Tibial nerve (tissue), 4 donors: ENCODE measurements around the gene PRDX5. TPM values are rescaled to one million over a fixed set of nuclear protein-coding genes. Genes with fewer than 3 reads are reported as not detected.
A peak's percentile ranks its signal among the peaks of the same experiment; 100 is the strongest.
"Not testable (repeated sequence)": the region's sequence is repeated elsewhere in the genome, so short reads cannot be mapped to it uniquely, and the experiment has no call there.

Experiments
- DNase-seq, 2 donors: peaks; one replicate each; pipeline ENCODE4 v3.0.0-alpha.2; 2019; ENCODE audit warnings: low spot score in 2 of 2
- H3K27ac ChIP-seq, 4 donors: fragments of 200-600 bp; sonication (generic) in 3 of 4; one replicate each; pipeline ENCODE4 v1.5.1; 2017 to 2019; ENCODE audit warnings: mild to moderate bottlenecking in 1 of 4
- H3K27me3 ChIP-seq, 2 donors: fragments of 200-600 bp; sonication (generic) in 1 of 2; one replicate each; pipeline versions ENCODE4 v1.5.1 to v1.6.0; 2017 to 2019
- H3K36me3 ChIP-seq, 3 donors: fragments of 200-600 bp; sonication (generic); one replicate each; pipeline ENCODE4 v1.5.1; 2018 to 2019
- H3K4me1 ChIP-seq, 4 donors: fragments of 200-600 bp; sonication (generic) in 3 of 4; one replicate each; pipeline ENCODE4 v1.5.1; 2017 to 2019
- H3K4me3 ChIP-seq, 4 donors: fragments of 200-600 bp; sonication (generic) in 3 of 4; one replicate each; pipeline ENCODE4 v1.5.1; 2017 to 2019; ENCODE audit warnings: mild to moderate bottlenecking in 1 of 4, moderate library complexity in 1 of 4
- H3K9me3 ChIP-seq, 4 donors: fragments of 200-600 bp; sonication (generic) in 3 of 4; one replicate each; pipeline ENCODE4 v1.5.1; 2017 to 2019
- CTCF ChIP-seq, 5 experiments: fragments of 200-600 bp in 3 of 5; fragments of 450-650 bp in 2 of 5; sonication (generic) in 3 of 5; IDR thresholded peaks; one replicate each; pipeline ENCODE4 v1.5.1; 2016 to 2019; ENCODE audit warnings: antibody characterized with exemption in 5 of 5, mild to moderate bottlenecking in 3 of 5, moderate library complexity in 2 of 5
- EP300 ChIP-seq, 2 donors: sonication (generic); formaldehyde crosslinking; IDR thresholded peaks; one replicate each; pipeline ENCODE4 v1.6.1; 2017; ENCODE audit warnings: antibody characterized with exemption in 2 of 2, mild to moderate bottlenecking in 1 of 2
- POLR2A ChIP-seq, 2 donors: fragments of 450-650 bp; IDR thresholded peaks; one replicate each; pipeline ENCODE4 v1.6.1; 2017; ENCODE audit warnings: antibody characterized with exemption in 2 of 2, mild to moderate bottlenecking in 2 of 2, moderate library complexity in 2 of 2
- WGBS, 2 donors: methylation state at CpG; one replicate each; pipeline ENCODE4 v1.1.5; 2018; 5-methylcytosine and 5-hydroxymethylcytosine counted together
- total RNA-seq, 4 donors: library from RNA; depleted of rRNA; stranded (reverse); fragments of >200 nt; gene quantifications; one replicate each; pipeline ENCODE4 v1.1.0, GENCODE V29; 2016

PRDX5 gene
- total RNA-seq, 4 donors from 2014 or later = 142 to 246 (median 204) TPM

GRCh38 chr11:64306876-64307622, 10.9 kb upstream of the PRDX5 start:
- peak overlapping the region in 3 of 4 donors; percentile 79 to 92 (median 81) for H3K27ac ChIP-seq
- TF ChIP-seq EP300 (IDR thresholded peaks at IDR 0.05) = no peak
- 67 to 85% methylated on average over 6 to 13 of the region's 15 CpGs for WGBS, 2 donors

GRCh38 chr11:64307795-64308194, 10.1 kb upstream of the PRDX5 start:
- H3K27me3 ChIP-seq = peaks cover 0 to 12% of the 10 kb centered on the region in 2 donors
- H3K9me3 ChIP-seq, H3K36me3 ChIP-seq, H3K4me3 ChIP-seq, DNase-seq, H3K27ac ChIP-seq: not testable (repeated sequence)
- 90 to 96% methylated on average over 5 of the region's 5 CpGs for WGBS, 2 donors
- peaks cover 0 to 26% (median 12%) of the 10 kb centered on the region in 4 donors for H3K4me1 ChIP-seq

More at GRCh38 chr11:64306876-64307622, 10.9 kb upstream of the PRDX5 start:
- Histone ChIP-seq H3K9me3 (no peaks in the 10 kb centered on the region), H3K4me3 (peak overlapping the region in 3 of 4 donors; percentile 50 to 85 (median 76)), H3K36me3 (peaks cover 0 to 10% (median 0%) of the 10 kb centered on the region in 3 donors), H3K27me3 (peaks cover 0 to 19% of the 10 kb centered on the region in 2 donors), H3K4me1 (peaks cover 0 to 26% (median 12%) of the 10 kb centered on the region in 4 donors)
- DNase-seq = no peak

- Histone ChIP-seq H3K4me1 (peaks cover 0 to 16% (median 6%) of the 10 kb centered on the region in 4 donors), H3K36me3 (peaks cover 0 to 35% (median 8%) of the 10 kb centered on the region in 3 donors), H3K27ac (peak overlapping the region in 2 of 4 donors; percentile 50 to 56), H3K27me3 (no peaks in the 10 kb centered on the region), H3K9me3 (no peaks in the 10 kb centered on the region), H3K4me3 (no peak overlapping the region)
- DNase-seq = no peak
- no peak for TF ChIP-seq EP300 (IDR thresholded peaks at IDR 0.05)
- TF ChIP-seq CTCF (IDR thresholded peaks at IDR 0.05) = no peak
- TF ChIP-seq POLR2A (IDR thresholded peaks at IDR 0.05) = no peak
- WGBS, 2 donors = 87 to 89% methylated on average over 10 of the region's 10 CpGs
Observed at GRCh38 chr11:64312947-64313346, 5.0 kb upstream of the PRDX5 start.

GRCh38 chr11:64313491-64314145, 4.3 kb upstream of the PRDX5 start:
- Histone ChIP-seq H3K4me1 (peaks cover 0 to 17% (median 6%) of the 10 kb centered on the region in 4 donors), H3K27ac (peak overlapping the region in 3 of 4 donors; percentile 17 to 56 (median 50)), H3K27me3 (no peaks in the 10 kb centered on the region), H3K9me3 (no peaks in the 10 kb centered on the region), H3K4me3 (no peak overlapping the region), H3K36me3 (peaks cover 0 to 35% (median 8%) of the 10 kb centered on the region in 3 donors)
- 77 to 80% methylated on average over 18 of the region's 18 CpGs for WGBS, 2 donors
- TF ChIP-seq POLR2A (IDR thresholded peaks at IDR 0.05) (no peak), EP300 (IDR thresholded peaks at IDR 0.05) (no peak), CTCF (IDR thresholded peaks at IDR 0.05) (no peak)
- no peak for DNase-seq

GRCh38 chr11:64314146-64314804, 3.6 kb upstream of the PRDX5 start:
- no peaks in the 10 kb centered on the region for H3K9me3 ChIP-seq
- TF ChIP-seq EP300 (IDR thresholded peaks at IDR 0.05) (no peak), CTCF (IDR thresholded peaks at IDR 0.05) (no peak), POLR2A (IDR thresholded peaks at IDR 0.05) (no peak)
- no peak overlapping the region for H3K4me3 ChIP-seq
- peaks cover 0 to 24% (median 9%) of the 10 kb centered on the region in 4 donors for H3K4me1 ChIP-seq
- 78 to 82% methylated on average over 19 of the region's 19 CpGs for WGBS, 2 donors
- no peak for DNase-seq
- peak overlapping the region in 3 of 4 donors; percentile 17 to 56 (median 50) for H3K27ac ChIP-seq
- H3K27me3 ChIP-seq = no peaks in the 10 kb centered on the region
- peaks cover 0 to 32% (median 8%) of the 10 kb centered on the region in 3 donors for H3K36me3 ChIP-seq
